ENCODE data around the gene TPRX1. TPM values are rescaled to one million over a fixed set of nuclear protein-coding genes. Genes with fewer than 3 reads are reported as not detected.
"Not testable (repeated sequence)": the region's sequence is repeated elsewhere in the genome, so short reads cannot be mapped to it uniquely, and the experiment has no call there.

TPRX1 gene
- polyA plus RNA-seq, 1 donor from 2014 or later: not detected

- H3K36me3 Mint-ChIP-seq, H3K4me1 Mint-ChIP-seq, H3K9me3 Mint-ChIP-seq, H3K27ac Mint-ChIP-seq, H3K4me3 Mint-ChIP-seq: not testable (repeated sequence)
- H3K27me3 Mint-ChIP-seq: peaks cover 14% of the 10 kb centered on the region
These were observed 11.9 kb upstream of the TPRX1 start for GRCh38 chr19:47816270-47816669.

GRCh38 chr19:47813995-47814328 lies 9.6 kb upstream of the TPRX1 start:
- no peak overlapping the region for H3K4me3 Mint-ChIP-seq
- H3K27me3 Mint-ChIP-seq: peaks cover 4% of the 10 kb centered on the region
- H3K36me3 Mint-ChIP-seq: no peaks in the 10 kb centered on the region
- no peaks in the 10 kb centered on the region for H3K4me1 Mint-ChIP-seq
- no peaks in the 10 kb centered on the region for H3K9me3 Mint-ChIP-seq
- H3K27ac Mint-ChIP-seq: no peak overlapping the region

DNA sequence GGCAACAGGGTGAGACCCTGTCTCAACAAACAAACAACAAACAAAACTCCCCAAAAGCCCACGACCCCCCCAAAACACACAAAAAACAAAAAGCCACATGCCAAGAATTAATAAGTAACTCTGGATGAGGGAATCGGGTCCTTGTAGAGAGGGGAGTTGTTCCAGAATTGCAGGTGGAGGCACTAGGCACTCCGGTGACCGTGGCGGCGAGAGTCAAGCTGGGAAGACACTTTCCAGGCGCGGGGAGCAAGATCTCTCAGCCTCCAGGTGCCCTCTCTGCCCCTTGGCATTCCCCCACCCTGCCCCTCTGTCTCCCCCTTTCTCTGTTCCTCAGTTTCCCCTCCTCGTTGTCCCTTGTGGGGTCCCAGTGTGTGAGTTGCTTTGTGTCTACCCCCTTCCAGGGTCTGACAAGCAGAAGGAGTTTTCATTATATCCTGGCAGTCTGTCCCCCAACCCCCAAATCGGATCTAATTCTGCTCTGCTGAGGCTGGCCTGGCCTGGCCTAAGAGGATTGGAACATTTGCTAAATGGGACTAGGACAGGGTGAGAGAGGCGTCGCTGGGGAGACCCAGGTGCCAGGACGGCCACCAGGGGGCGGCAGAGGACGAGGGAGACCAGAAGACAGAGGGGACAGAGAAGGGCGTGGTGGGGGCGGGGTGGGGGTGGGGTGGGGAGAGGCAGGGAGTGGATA lies 9.1 kb upstream of the TPRX1 start:
- peaks cover 3% of the 10 kb centered on the region for H3K27me3 Mint-ChIP-seq
- H3K9me3 Mint-ChIP-seq: no peaks in the 10 kb centered on the region
- H3K4me1 Mint-ChIP-seq: no peaks in the 10 kb centered on the region
- H3K36me3 Mint-ChIP-seq: no peaks in the 10 kb centered on the region
- H3K4me3 Mint-ChIP-seq: no peak overlapping the region
- no peak overlapping the region for H3K27ac Mint-ChIP-seq

DNA sequence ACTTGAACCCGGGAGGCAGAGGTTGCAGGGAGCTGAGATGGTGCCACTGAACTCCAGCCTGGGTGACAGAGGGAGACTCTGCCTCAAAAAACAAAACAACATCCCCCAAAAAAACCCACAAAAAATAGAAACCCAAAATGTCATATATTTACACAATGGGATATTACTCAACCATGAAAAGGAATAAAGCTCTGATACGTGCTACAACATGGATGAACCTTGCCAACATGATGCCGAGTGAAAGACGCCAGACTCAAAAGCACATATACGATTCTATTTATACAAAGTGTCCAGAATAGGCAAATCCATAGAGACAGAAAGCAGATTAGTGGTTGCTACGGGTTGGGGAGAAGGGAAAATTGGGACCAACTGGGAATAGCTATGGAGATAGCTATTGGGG lies 2.1 kb upstream of the TPRX1 start:
- Mint-ChIP-seq H3K4me1 (no peaks in the 10 kb centered on the region), H3K9me3 (no peaks in the 10 kb centered on the region), H3K4me3 (no peak overlapping the region), H3K36me3 (no peaks in the 10 kb centered on the region), H3K27me3 (peaks cover 6% of the 10 kb centered on the region), H3K27ac (no peak overlapping the region)

- Mint-ChIP-seq H3K9me3 (peaks cover 0 to 3% (median 1%) of the 10 kb centered on the region in 3 donors), H3K27me3 (peaks cover 6% of the 10 kb centered on the region), H3K4me1 (no peaks in the 10 kb centered on the region), H3K27ac (no peak overlapping the region), H3K4me3 (no peak overlapping the region), H3K36me3 (no peaks in the 10 kb centered on the region)
These were observed 962 bp upstream of the TPRX1 start for GRCh38 chr19:47805313-47805712.

DNA sequence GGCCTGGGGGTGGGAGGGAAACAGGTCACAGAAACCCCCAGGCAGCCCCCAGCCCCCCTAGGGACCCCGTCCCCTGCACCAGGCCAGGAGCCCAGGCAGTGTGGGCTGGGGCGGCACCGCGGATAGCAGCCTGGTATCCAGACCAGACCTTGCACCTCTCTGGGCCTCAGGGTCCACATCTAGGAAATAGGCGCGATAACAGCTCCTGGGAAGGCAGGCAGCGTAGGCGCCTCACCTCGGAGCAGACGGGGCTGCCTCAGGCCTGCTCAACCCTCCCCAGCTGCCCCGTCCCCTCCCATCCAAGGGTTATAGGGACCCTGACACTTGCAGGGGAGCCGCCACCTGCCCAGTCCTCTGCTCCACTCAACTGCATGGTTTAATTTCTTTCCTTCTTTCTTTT lies 680 bp downstream of the TPRX1 start:
- H3K9me3 Mint-ChIP-seq, H3K4me1 Mint-ChIP-seq, H3K27ac Mint-ChIP-seq, H3K27me3 Mint-ChIP-seq, H3K4me3 Mint-ChIP-seq, H3K36me3 Mint-ChIP-seq: not testable (repeated sequence)

DNA sequence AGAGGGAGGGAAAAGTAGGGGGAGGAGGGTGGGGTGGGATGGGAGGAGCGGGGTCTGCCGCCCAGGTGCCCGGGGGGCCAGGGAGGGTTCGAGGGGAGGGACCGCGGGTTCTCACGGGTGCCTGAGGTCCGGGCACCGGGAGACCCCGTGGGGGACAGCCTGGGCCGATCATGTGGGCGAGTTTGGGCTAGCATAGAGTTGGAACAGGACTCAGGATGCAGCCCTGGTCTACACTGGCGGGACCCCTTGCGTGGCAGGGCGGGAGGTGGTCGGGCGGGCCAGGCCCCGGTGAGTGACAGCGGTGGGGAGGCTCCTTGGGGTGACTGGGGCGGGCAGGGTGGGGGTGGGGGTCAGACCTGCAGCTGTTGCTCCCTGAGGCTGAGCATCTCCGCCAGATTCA lies 1.2 kb downstream of the TPRX1 start:
- not testable (repeated sequence) for H3K27ac Mint-ChIP-seq, H3K9me3 Mint-ChIP-seq, H3K4me3 Mint-ChIP-seq, H3K36me3 Mint-ChIP-seq, H3K4me1 Mint-ChIP-seq
- peaks cover 12% of the 10 kb centered on the region for H3K27me3 Mint-ChIP-seq

GRCh38 chr19:47802521-47803043 lies 1.8 kb downstream of the TPRX1 start:
- Mint-ChIP-seq H3K27me3 (peaks cover 17% of the 10 kb centered on the region), H3K27ac (no peak overlapping the region), H3K4me3 (no peak overlapping the region), H3K36me3 (no peaks in the 10 kb centered on the region), H3K9me3 (peaks cover 0 to 3% (median 1%) of the 10 kb centered on the region in 3 donors), H3K4me1 (no peaks in the 10 kb centered on the region)

DNA sequence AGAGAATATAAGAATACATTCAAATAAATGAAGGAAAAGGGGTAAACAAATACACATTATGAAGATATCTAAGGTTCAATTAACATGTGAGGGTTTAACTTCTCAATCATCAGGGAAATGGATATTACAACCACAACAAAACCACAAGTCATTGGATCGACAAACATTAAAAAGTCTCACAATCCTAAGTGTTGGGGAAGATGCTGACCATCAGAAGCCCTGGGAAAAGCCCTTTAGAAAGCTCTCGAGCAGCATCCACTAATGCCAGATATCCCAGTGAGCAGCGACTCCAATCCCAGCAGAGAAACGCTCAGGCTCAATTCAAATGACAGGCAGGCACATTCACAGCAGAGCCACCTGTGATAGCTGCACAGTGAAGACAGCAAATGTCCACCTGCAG lies 3.1 kb downstream of the TPRX1 start:
- no peaks in the 10 kb centered on the region for H3K4me1 Mint-ChIP-seq
- no peak overlapping the region for H3K27ac Mint-ChIP-seq
- no peaks in the 10 kb centered on the region for H3K36me3 Mint-ChIP-seq

DNA sequence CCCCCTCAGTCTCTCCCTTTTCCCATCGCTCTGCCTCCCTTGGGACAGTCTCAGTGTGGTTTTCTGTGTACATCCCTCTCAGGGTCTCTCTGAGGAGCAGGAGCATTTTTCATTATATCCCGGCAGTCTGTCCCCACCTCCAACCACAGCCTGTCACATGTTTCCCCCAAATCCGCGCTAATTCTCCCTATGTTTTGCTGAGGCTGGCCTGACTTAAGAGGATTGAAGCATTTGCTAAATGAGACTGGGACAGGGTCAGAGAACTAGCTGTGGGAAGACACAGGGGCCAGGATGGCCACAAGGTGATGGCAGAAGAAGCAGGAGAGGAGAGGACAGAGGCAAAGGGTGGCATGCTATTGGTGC lies 5.5 kb downstream of the TPRX1 start:
- H3K4me1 Mint-ChIP-seq: peaks cover 0 to 2% (median 0%) of the 10 kb centered on the region in 3 donors
- H3K27ac Mint-ChIP-seq: no peak overlapping the region
- peaks cover 3% of the 10 kb centered on the region for H3K36me3 Mint-ChIP-seq
- H3K27me3 Mint-ChIP-seq: peaks cover 15% of the 10 kb centered on the region
- no peak overlapping the region for H3K4me3 Mint-ChIP-seq
- peaks cover 0 to 3% (median 1%) of the 10 kb centered on the region in 3 donors for H3K9me3 Mint-ChIP-seq

More for the DNA sequence above, 3.1 kb downstream of the TPRX1 start:
- peaks cover 16% of the 10 kb centered on the region for H3K27me3 Mint-ChIP-seq
- peaks cover 0 to 3% (median 1%) of the 10 kb centered on the region in 3 donors for H3K9me3 Mint-ChIP-seq
- H3K4me3 Mint-ChIP-seq: no peak overlapping the region

GRCh38 chr19:47797996-47798903 lies 6.1 kb downstream of the TPRX1 start:
- Mint-ChIP-seq H3K36me3 (peaks cover 3% of the 10 kb centered on the region), H3K4me3 (no peak overlapping the region), H3K9me3 (peaks cover 0 to 3% (median 1%) of the 10 kb centered on the region in 3 donors), H3K27ac (peak overlapping the region in 1 of 3 donors; percentile 41), H3K4me1 (peaks cover 0 to 2% (median 0%) of the 10 kb centered on the region in 3 donors), H3K27me3 (peaks cover 15% of the 10 kb centered on the region)

DNA sequence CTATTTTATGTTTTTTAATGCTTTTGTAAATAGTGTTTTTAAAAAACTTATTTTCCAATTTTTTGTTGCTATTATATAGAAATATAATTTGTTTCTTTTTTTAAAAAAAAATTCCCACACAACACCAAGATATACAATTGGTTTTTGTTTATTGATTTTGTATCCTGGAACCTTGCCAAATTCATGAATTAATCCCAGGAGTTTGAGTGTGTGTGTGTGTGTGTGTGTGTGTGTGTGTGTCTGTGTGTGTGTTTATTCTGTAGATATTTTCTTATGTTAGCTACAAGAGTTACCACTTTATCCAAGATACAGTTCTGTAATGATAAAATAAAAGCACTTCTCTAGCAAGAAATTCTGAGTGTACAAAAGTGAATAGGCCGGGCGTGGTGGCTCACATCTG lies 7.6 kb downstream of the TPRX1 start:
- Mint-ChIP-seq H3K4me1 (peaks cover 0 to 2% (median 0%) of the 10 kb centered on the region in 3 donors), H3K27ac (no peak overlapping the region), H3K9me3 (peaks cover 1 to 6% (median 3%) of the 10 kb centered on the region in 3 donors), H3K36me3 (peaks cover 3% of the 10 kb centered on the region), H3K4me3 (no peak overlapping the region), H3K27me3 (peaks cover 15% of the 10 kb centered on the region)

DNA sequence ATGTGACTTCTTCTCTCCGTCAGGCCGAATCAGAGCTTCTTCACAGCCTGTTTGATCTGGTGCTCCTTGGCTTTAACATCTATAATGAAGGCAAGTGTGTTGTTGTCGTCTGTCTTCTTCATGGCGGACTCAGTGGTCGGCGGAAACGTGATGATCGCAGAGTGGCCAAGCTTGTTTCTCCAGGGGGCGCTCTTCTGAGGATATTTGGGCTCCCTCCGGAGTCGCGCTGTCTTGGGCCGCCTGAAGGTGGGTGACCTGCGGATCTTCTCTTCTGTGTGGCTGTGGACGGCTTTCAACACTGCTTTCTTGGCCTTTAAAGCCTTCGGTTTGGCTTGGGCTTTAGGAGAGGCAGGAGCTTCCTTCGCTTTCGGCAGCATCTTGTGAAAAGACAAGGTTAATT lies 9.8 kb downstream of the TPRX1 start:
- H3K27ac Mint-ChIP-seq: no peak overlapping the region
- peaks cover 15% of the 10 kb centered on the region for H3K27me3 Mint-ChIP-seq
- H3K9me3 Mint-ChIP-seq: peaks cover 0 to 6% (median 0%) of the 10 kb centered on the region in 3 donors
- no peak overlapping the region for H3K4me3 Mint-ChIP-seq
- peaks cover 3% of the 10 kb centered on the region for H3K36me3 Mint-ChIP-seq
- peaks cover 0 to 3% (median 0%) of the 10 kb centered on the region in 3 donors for H3K4me1 Mint-ChIP-seq

- Mint-ChIP-seq H3K4me1 (peaks cover 0 to 3% (median 2%) of the 10 kb centered on the region in 3 donors), H3K9me3 (peaks cover 0 to 6% (median 0%) of the 10 kb centered on the region in 3 donors), H3K27me3 (peaks cover 3% of the 10 kb centered on the region), H3K27ac (no peak overlapping the region), H3K4me3 (no peak overlapping the region), H3K36me3 (peaks cover 3% of the 10 kb centered on the region)
These were observed 11.7 kb downstream of the TPRX1 start for GRCh38 chr19:47792616-47793015.

DNA sequence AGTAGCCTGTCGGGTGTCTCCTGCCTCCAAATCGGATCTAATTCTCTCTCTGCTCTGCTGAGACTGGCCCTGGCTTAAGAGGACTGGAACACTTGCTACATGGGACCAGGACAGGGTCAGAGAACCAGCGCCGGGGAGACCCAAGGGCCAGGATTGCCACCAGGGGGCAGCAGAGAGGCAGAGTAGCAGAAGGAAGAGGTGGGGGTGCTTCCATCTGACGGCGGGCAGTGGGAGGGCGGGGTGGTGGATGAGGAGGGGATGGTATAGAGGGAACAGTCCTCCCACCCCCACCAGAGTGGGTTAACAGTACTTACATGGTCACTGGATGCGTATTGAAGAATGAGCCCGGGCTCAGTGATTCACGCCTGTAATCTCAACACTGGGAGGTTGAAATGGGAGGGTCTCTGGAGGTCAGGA lies 13.9 kb downstream of the TPRX1 start:
- H3K36me3 Mint-ChIP-seq: peaks cover under 1% of the 10 kb centered on the region
- peaks cover 0 to 6% (median 0%) of the 10 kb centered on the region in 3 donors for H3K9me3 Mint-ChIP-seq
- peak overlapping the region in 1 of 3 donors; percentile 31 for H3K27ac Mint-ChIP-seq
- H3K27me3 Mint-ChIP-seq: no peaks in the 10 kb centered on the region
- peak overlapping the region in 2 of 4 donors; percentile 33 to 58 for H3K4me3 Mint-ChIP-seq
- H3K4me1 Mint-ChIP-seq: peaks cover 0 to 2% (median 1%) of the 10 kb centered on the region in 3 donors
